ENCODE data around the gene OSBPL9.

DNA sequence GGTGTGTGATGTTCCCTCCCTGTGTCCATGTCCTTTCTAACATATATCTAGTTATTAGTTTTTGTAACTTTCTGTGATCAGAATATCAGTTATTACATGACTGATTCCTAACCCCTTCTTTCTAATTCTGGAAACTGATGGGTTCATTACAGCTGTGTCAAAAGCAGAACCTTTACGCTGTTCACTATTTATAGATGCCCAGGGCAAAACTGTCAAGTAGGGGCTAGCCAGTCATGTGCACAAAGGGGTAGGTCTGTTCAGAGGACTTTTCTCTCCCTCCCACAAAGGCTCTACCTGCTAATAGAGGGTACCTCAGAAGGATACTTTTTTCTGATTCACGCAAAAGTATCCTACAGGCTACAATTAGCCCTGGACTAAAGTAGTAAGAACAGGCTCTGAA, 182.5 kb downstream of the OSBPL9 start:
- TF ChIP-seq EZH2 (IDR thresholded peaks at IDR 0.05; ENCODE audit: insufficient read depth, poor library complexity, severe bottlenecking): no peak
- TF ChIP-seq EZH2phosphoT487 (IDR thresholded peaks at IDR 0.05; ENCODE audit: insufficient read depth, low read depth): no peak
